BLaER1 (cell line): ENCODE measurements around the gene SLC6A20.
A peak's percentile ranks its signal among the peaks of the same experiment; 100 is the strongest.

Source experiments
- H3K27ac ChIP-seq: shearing (Covaris generic); formaldehyde crosslinking; 2 replicates; pipeline ENCODE4 v1.8.1; 2022
- H3K27me3 ChIP-seq: shearing (Covaris generic); formaldehyde crosslinking; 2 replicates; pipeline ENCODE4 v1.8.1; 2022
- H3K36me3 ChIP-seq: shearing (Covaris generic); formaldehyde crosslinking; 2 replicates; pipeline ENCODE4 v1.8.1; 2022
- H3K4me1 ChIP-seq: shearing (Covaris generic); formaldehyde crosslinking; 2 replicates; pipeline ENCODE4 v1.8.1; 2022
- H3K4me2 ChIP-seq: shearing (Covaris generic); formaldehyde crosslinking; 2 replicates; pipeline ENCODE4 v1.8.1; 2022
- H3K4me3 ChIP-seq: shearing (Covaris generic); formaldehyde crosslinking; 2 replicates; pipeline ENCODE4 v1.8.1; 2022
- H3K9ac ChIP-seq: shearing (Covaris generic); formaldehyde crosslinking; 2 replicates; pipeline ENCODE4 v1.8.1; 2022
- H3K9me3 ChIP-seq: shearing (Covaris generic); formaldehyde crosslinking; 2 replicates; pipeline ENCODE4 v1.8.1; 2022
- H4K20me1 ChIP-seq: shearing (Covaris generic); formaldehyde crosslinking; 2 replicates; pipeline ENCODE4 v1.8.1; 2022
- Cebpa-rat ChIP-seq: shearing (Covaris generic); IDR thresholded peaks from 2 replicates; pipeline ENCODE4 v1.8.1; 2022

The SLC6A20 gene

GRCh38 chr3:45802146-45802545 is 5.8 kb upstream of the SLC6A20 start:
- Histone ChIP-seq H3K27ac (no peak overlapping the region), H4K20me1 (no peaks in the 10 kb centered on the region), H3K27me3 (peaks cover 14% of the 10 kb centered on the region), H3K9me3 (no peaks in the 10 kb centered on the region), H3K9ac (no peak overlapping the region), H3K36me3 (no peaks in the 10 kb centered on the region), H3K4me2 (peak overlapping the region; percentile 32; the same call in 1 of the 2 replicates), H3K4me3 (no peak overlapping the region), H3K4me1 (peaks cover 7% of the 10 kb centered on the region)
- TF ChIP-seq Cebpa-rat, result no peak

DNA sequence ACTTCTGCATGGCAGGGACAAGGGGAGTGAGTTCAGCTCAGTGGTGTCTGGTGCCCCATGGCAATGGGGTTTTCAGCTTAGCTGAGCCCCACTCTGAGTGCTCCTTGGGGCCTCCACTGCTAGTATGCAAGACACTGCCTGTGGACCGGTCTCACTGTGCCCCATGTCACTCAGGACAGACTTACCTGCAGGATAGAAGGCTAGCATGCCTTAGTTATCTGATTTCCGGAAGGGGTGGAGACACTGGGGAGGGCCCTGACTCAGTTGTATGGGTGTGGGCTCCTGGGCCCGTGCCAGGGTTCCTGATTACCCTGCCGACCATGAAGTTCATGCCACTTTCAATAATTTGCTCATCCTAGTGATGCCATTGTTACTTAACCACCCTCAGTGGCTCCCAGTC is 4.3 kb upstream of the SLC6A20 start:
- H3K9me3 ChIP-seq, result peaks cover 9% of the 10 kb centered on the region
- H3K4me2 ChIP-seq, result no peak overlapping the region
- H3K9ac ChIP-seq, result no peak overlapping the region
- H3K4me1 ChIP-seq, result peaks cover 15% of the 10 kb centered on the region
- no peaks in the 10 kb centered on the region for H4K20me1 ChIP-seq
- H3K4me3 ChIP-seq, result no peak overlapping the region
- no peak for TF ChIP-seq Cebpa-rat
- no peaks in the 10 kb centered on the region for H3K36me3 ChIP-seq
- no peak overlapping the region for H3K27ac ChIP-seq
- H3K27me3 ChIP-seq, result peaks cover 29% of the 10 kb centered on the region

GRCh38 chr3:45799586-45799985 is 3.2 kb upstream of the SLC6A20 start:
- no peak overlapping the region for H3K4me2 ChIP-seq
- no peaks in the 10 kb centered on the region for H3K36me3 ChIP-seq
- TF ChIP-seq Cebpa-rat, result no peak
- H3K27ac ChIP-seq, result no peak overlapping the region
- peaks cover 15% of the 10 kb centered on the region for H3K4me1 ChIP-seq
- no peaks in the 10 kb centered on the region for H4K20me1 ChIP-seq
- H3K27me3 ChIP-seq, result peaks cover 39% of the 10 kb centered on the region
- H3K4me3 ChIP-seq, result no peak overlapping the region
- H3K9ac ChIP-seq, result no peak overlapping the region
- H3K9me3 ChIP-seq, result peaks cover 9% of the 10 kb centered on the region

DNA sequence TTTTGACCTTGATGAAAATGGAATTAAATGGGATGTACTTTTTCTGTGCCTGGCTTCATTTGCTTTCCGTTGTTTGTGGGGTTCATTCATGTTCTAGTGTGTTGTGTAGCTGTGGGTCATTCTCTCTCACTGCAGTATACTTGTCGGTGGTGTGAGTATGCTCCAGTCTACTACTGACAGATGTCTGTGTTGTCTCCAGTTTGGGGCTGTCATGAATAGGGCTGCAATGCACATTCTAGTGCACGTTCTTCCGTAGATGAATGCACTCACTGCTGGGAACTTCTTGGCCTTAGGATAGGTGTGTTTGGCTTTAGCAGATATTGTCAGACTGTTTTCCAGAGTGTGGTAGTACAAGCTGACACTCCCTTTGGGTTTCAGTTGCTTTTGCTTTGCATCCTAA is 1.7 kb upstream of the SLC6A20 start:
- TF ChIP-seq Cebpa-rat, result no peak
- Histone ChIP-seq H3K9me3 (peaks cover 9% of the 10 kb centered on the region), H4K20me1 (no peaks in the 10 kb centered on the region), H3K4me2 (no peak overlapping the region), H3K36me3 (no peaks in the 10 kb centered on the region), H3K27me3 (peaks cover 43% of the 10 kb centered on the region), H3K9ac (no peak overlapping the region), H3K27ac (no peak overlapping the region), H3K4me3 (no peak overlapping the region), H3K4me1 (peaks cover 15% of the 10 kb centered on the region)

DNA sequence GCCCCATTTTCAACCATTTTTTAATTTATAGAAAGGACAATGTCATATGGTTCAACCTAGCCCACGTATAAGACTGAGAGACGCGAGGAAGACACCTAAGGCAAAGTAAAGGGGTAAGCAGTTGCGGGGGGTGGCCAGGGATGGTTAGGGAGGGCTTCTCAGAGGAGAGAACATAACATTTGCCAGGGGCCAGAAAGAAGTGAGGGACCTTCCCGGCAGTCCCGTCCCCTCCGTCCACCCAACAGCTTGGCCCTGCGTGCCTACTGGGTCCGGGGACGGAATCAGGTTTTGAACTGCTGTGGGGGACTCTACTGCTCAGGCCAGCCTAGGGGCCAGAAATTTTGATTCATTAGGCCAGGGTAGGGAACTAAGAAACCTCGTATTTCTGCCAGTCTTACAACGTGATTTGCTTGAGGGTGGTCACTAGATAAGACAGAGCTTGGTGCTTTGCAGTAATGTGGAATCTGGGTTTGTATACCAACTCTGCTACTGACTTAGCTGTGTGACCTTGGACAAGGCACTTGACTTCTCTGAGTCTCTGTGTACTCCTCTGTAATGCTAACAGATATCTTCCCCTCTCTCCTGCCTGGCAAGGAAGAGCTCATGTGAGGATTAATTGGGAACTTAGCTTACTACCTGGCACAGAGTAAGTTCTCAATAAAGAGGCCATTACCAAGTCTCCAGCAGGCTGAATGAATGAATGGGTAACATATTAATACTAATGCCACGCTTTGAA is 734 bp upstream of the SLC6A20 start:
- H3K4me2 ChIP-seq, result no peak overlapping the region
- peaks cover 18% of the 10 kb centered on the region for H3K4me1 ChIP-seq
- no peaks in the 10 kb centered on the region for H3K36me3 ChIP-seq
- H3K9me3 ChIP-seq, result peaks cover 9% of the 10 kb centered on the region
- no peak for TF ChIP-seq Cebpa-rat
- no peaks in the 10 kb centered on the region for H4K20me1 ChIP-seq
- H3K9ac ChIP-seq, result no peak overlapping the region
- no peak overlapping the region for H3K27ac ChIP-seq
- H3K4me3 ChIP-seq, result no peak overlapping the region
- peaks cover 43% of the 10 kb centered on the region for H3K27me3 ChIP-seq

DNA sequence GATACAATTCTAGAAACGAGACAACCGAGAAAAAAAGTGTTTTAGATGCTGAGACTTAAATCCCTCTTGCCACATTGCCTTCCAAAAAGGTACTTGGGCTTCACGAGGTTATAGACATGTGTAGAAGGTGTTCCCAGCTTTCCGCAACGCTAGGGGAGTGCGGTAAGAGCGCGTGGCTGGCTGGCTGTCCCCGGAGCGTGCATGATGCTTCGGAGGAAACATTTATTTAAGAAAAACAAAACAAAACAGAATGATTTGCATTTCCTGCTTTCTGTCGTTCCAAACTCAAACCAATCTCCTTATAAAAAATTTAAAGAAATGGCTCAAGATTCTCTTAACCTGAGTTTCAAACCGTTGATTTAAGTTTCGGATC is 841 bp downstream of the SLC6A20 start:
- peaks cover 43% of the 10 kb centered on the region for H3K27me3 ChIP-seq
- peaks cover 30% of the 10 kb centered on the region for H3K4me1 ChIP-seq
- H3K27ac ChIP-seq, result no peak overlapping the region
- H3K9ac ChIP-seq, result no peak overlapping the region
- TF ChIP-seq Cebpa-rat, result no peak
- no peaks in the 10 kb centered on the region for H4K20me1 ChIP-seq
- H3K4me3 ChIP-seq, result no peak overlapping the region
- H3K4me2 ChIP-seq, result no peak overlapping the region
- H3K9me3 ChIP-seq, result peaks cover 9% of the 10 kb centered on the region
- H3K36me3 ChIP-seq, result no peaks in the 10 kb centered on the region

DNA sequence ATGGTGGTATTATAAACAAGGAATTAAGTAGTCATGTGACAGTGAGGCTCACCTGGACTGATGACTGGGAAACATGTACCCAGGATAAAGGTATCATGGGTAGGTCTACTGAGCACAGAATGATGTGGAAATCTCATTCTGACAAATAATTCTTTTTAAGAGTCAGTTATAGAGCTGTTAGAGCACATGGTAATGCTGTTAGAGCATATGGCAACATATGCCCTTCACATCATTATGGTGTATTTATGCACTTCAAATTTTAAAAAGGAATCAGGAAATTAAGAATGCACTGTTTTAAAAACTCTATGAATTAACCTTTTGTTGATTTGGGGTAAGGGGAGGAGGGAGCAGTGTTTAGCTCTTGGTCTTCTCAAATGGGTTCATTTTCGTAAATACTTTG is 1.7 kb downstream of the SLC6A20 start:
- no peaks in the 10 kb centered on the region for H3K36me3 ChIP-seq
- no peak overlapping the region for H3K4me3 ChIP-seq
- TF ChIP-seq Cebpa-rat, result no peak
- peaks cover 17% of the 10 kb centered on the region for H3K9me3 ChIP-seq
- peaks cover 34% of the 10 kb centered on the region for H3K4me1 ChIP-seq
- H3K4me2 ChIP-seq, result no peak overlapping the region
- H3K9ac ChIP-seq, result no peak overlapping the region
- H3K27ac ChIP-seq, result no peak overlapping the region
- H4K20me1 ChIP-seq, result no peaks in the 10 kb centered on the region
- peaks cover 43% of the 10 kb centered on the region for H3K27me3 ChIP-seq

DNA sequence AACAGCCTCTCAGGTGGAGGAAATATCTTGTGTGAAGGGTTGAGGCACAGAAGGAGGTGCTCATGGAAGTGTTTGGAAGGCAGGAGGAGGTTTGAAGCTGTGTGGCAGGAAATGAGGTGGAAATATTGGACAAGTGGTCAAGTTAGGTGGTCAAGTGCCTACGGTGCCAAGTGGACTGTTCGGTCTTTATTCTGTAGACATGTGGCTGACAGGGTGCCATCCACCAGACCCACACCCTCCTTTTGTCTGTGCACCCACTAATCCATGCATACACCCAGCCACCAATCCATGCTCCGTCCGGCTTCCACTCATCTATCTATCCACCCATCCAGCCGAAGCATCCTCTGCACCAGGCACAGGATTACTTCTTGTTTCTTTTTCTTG is 2.2 kb downstream of the SLC6A20 start:
- peaks cover 43% of the 10 kb centered on the region for H3K27me3 ChIP-seq
- H3K36me3 ChIP-seq, result no peaks in the 10 kb centered on the region
- H3K27ac ChIP-seq, result no peak overlapping the region
- peaks cover 34% of the 10 kb centered on the region for H3K4me1 ChIP-seq
- H3K4me3 ChIP-seq, result no peak overlapping the region
- H3K4me2 ChIP-seq, result no peak overlapping the region
- H3K9ac ChIP-seq, result no peak overlapping the region
- no peaks in the 10 kb centered on the region for H4K20me1 ChIP-seq
- no peak for TF ChIP-seq Cebpa-rat
- peaks cover 22% of the 10 kb centered on the region for H3K9me3 ChIP-seq

DNA sequence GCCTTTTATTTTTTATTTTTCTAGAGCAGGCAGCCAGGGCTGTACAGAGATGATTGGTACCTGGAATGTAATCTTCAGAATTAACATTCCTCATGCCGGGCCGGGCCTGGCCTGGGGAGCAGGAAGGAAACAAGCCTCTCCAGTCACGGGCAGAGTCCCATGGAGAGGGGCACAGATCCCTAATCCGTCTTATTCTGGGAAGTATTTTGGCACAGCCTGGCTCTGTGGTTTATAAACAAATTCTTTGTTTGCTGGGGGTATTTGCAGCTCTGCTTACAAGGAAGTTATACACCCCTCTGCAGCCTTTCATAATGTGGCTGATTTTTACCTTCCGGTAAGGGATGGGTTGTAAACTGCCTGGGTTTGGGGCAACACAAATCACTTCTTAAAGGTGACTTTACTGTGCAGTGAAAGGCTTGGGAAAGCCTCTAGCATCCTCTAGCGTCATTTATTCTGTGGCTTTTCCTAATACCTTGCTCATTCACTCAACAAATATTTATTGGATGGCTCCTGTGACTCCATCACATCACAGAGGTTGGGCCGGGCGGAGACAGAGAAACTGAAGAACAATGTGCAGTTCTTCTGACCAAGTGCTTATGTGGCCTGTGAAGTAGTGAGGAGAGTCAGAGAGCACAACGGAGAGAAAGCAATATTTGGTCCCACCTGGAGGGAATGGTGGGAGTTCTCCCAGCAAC is 2.7 kb downstream of the SLC6A20 start:
- no peak overlapping the region for H3K4me2 ChIP-seq
- no peak for TF ChIP-seq Cebpa-rat

DNA sequence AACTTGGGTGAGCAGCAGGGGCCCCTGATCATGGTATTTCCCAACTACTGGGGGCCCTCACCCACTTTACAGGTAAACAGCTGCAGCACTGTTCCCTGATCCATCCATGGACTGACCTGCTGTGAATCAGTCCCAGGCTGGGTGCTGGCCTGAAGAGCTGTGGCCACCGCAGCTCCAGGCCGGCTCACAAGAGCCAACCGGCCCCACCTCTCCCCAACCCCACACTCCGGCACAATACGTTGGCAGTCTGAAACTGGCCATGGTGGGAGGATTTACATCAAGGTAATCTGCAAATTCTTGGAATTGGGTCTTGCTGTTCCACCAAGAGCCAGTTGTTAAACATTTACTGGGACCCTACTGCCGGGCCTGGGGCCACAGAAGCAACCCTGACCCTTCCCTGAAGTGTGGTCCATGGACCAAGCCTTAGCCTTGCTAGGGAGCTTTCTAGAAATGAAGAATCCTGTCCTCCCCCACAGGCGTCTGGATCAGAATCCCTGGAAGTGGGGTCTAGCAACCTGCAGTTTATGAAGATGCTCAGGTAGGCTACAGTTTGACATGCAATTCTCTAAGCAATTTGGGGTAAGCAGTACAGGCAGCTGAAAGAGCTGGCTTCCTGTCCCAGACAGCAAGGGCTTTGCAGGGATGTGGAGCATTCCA is 3.7 kb downstream of the SLC6A20 start:
- peaks cover 35% of the 10 kb centered on the region for H3K27me3 ChIP-seq
- H3K4me3 ChIP-seq, result no peak overlapping the region
- 0 out of 2 replicates have a peak overlapping the region, but pooled peaks have one; percentile 39 for H3K27ac ChIP-seq
- H3K9me3 ChIP-seq, result peaks cover 35% of the 10 kb centered on the region
- H3K9ac ChIP-seq, result no peak overlapping the region
- no peaks in the 10 kb centered on the region for H4K20me1 ChIP-seq
- no peaks in the 10 kb centered on the region for H3K36me3 ChIP-seq
- peak overlapping the region; percentile 58 for H3K4me2 ChIP-seq
- H3K4me1 ChIP-seq, result peaks cover 34% of the 10 kb centered on the region
- no peak for TF ChIP-seq Cebpa-rat

More for the DNA sequence above, 2.7 kb downstream of the SLC6A20 start:
- Histone ChIP-seq H3K9ac (no peak overlapping the region), H4K20me1 (no peaks in the 10 kb centered on the region), H3K9me3 (peaks cover 27% of the 10 kb centered on the region), H3K27me3 (peaks cover 43% of the 10 kb centered on the region), H3K4me3 (no peak overlapping the region), H3K4me1 (peaks cover 34% of the 10 kb centered on the region), H3K36me3 (no peaks in the 10 kb centered on the region), H3K27ac (no peak overlapping the region)
